Astrocyte of the spinal cord (primary cell): ENCODE data around the gene DND1.

Experiments
- DNase-seq: peaks from one replicate; pipeline ENCODE4 v3.0.0; 2011; ENCODE audit warnings: low read depth, low spot score
- H3K4me3 ChIP-seq: 2 replicates; pipeline ENCODE4 v1.5.1; 2011; ENCODE audit warnings: low read depth, mild to moderate bottlenecking, low read length, moderate library complexity
- in situ Hi-C: cut with HindIII; loops from 2 replicates; pipeline ENCODE4 v1.10.0; 2017; ENCODE audit warnings: low sequenced_read_pairs
- TF ChIP-seq, protein P1 (sequence below): IDR thresholded peaks from 2 replicates; pipeline ENCODE4 v1.5.1; 2012; ENCODE audit warnings: low read depth, mild to moderate bottlenecking, low read length, inconsistent platforms

DND1 gene

DNA sequence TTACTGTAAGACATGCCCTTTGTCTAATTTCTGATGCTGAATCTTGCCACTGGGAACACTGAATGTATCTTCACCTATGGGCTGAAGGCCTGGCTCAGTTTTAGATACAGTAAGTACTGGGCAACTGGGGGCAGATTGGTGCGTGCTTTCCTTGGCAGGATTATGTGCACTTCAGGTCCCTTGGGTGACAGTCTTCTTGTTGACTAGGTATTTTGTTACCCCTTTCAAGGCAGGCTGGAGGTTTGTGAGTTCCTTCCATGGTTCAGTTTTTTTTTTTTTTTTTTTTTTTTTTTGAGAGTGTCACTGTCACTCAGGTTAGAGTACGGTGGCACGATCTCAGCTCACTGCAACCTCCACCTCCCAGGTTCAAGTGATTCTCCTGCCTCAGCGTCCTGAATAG lies 34.4 kb upstream of the DND1 start:
- no peak overlapping the region for H3K4me3 ChIP-seq
- TF ChIP-seq, protein P1, sequence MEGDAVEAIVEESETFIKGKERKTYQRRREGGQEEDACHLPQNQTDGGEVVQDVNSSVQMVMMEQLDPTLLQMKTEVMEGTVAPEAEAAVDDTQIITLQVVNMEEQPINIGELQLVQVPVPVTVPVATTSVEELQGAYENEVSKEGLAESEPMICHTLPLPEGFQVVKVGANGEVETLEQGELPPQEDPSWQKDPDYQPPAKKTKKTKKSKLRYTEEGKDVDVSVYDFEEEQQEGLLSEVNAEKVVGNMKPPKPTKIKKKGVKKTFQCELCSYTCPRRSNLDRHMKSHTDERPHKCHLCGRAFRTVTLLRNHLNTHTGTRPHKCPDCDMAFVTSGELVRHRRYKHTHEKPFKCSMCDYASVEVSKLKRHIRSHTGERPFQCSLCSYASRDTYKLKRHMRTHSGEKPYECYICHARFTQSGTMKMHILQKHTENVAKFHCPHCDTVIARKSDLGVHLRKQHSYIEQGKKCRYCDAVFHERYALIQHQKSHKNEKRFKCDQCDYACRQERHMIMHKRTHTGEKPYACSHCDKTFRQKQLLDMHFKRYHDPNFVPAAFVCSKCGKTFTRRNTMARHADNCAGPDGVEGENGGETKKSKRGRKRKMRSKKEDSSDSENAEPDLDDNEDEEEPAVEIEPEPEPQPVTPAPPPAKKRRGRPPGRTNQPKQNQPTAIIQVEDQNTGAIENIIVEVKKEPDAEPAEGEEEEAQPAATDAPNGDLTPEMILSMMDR = no peak
- DNase-seq = no peak
- in situ Hi-C loops = no loop called here

DNA sequence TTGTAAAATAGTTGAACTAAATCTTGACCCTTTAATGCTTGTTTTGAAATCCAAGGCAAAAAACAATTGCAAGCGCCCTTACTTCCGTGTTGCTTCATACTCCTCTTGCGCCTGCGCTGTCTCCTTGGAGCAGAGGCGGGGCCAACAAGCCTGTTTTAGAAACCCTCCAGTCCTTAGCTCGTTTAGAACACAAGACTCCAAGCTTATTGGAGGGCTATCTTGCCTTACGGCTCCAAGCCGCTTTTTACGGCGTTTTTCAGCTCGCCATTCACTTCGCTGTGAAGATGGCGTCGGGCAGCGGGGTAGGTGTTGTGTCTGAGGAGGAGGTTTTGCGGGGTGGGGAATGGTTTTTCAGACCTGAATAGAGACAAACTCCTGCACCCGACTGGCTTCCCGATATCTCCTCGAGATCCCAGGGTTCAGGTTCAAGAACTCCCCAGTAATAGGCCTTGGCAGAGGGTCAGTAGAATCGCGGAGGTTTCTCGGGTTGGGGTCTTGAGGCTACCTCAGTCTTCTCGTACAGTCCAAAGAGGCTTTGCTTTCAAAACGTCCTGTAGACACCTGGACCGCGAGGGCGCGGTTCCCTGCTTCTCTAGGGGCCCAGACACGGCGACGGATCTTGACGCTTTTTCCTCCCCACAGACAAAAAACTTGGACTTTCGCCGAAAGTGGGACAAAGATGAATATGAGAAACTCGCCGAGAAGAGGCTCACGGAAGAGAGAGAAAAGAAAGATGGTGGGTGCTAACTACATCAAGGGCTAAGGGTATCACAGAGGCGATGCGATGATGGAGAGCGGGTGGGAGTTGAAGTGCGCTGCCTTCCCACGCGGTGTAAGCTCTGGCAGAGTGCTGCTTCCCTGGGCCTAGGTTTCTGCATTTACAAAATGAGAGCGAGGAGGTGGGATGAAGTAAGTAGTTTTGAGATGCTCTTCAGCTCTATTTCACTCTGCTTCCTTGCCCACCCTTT lies 27.1 kb upstream of the DND1 start, which contains the start of gene ZMAT2:
Gene ZMAT2, plus strand, starts transcription at position 271 of the 968 bp plus-strand sequence. Its CDS starts 14 bp downstream, at position 285.
- peak; percentile 99 for DNase-seq
- in situ Hi-C loops = no loop called here

DNA sequence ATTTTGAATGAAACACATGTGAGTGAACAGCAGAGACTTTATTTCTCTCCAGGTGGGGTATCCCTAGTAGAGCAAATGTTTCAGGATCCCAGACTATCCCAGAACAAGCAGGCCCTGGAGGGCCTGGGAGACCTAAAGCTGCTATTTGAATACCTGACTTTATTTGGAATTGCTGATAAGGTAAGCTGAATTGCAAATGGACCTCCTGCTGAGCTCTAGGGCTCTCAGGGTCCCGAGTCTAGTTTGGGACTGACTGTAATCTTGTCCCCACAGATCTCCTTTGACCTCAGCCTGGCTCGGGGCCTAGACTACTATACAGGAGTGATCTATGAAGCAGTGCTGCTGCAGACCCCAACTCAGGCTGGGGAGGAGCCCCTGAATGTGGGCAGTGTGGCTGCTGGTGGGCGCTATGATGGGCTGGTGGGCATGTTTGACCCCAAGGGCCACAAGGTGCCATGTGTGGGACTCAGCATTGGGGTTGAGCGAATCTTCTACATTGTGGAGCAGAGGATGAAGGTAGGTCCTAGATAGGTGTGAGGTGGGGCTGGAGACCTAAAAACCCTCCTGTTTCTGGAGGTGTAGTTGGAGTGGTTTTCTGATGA lies 23.6 kb upstream of the DND1 start:
- no peak overlapping the region for H3K4me3 ChIP-seq
- DNase-seq = no peak
- TF ChIP-seq, protein P1 = no peak
- in situ Hi-C loops = no loop called here

More for the DNA sequence above, 27.1 kb upstream of the DND1 start, which contains the start of gene ZMAT2:
- TF ChIP-seq, protein P1 = no peak
- H3K4me3 ChIP-seq = peak within 1 kb of the TSS; percentile 94

DNA sequence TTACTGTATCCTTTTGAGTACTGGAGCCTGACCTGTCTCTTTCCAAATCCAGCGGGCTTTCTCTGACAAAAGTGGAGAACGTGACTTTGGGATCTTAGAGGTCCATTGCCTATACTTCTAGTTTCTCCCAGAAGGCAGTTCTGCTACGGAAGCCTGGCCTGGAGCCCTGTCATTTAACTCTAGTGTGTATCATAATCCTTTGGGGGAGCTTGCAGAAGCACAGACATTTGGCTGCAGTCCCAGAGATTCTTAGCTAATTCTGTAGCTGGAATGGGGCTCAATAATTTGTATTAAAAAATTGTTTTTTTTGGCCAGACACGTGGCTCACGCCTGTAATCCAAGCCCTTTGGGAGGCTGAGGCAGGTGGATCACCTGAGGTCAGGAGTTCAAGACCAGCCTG lies 20.9 kb upstream of the DND1 start:
- H3K4me3 ChIP-seq = no peak overlapping the region
- TF ChIP-seq, protein P1 = no peak
- no peak for DNase-seq
- in situ Hi-C loops = no loop called here

DNA sequence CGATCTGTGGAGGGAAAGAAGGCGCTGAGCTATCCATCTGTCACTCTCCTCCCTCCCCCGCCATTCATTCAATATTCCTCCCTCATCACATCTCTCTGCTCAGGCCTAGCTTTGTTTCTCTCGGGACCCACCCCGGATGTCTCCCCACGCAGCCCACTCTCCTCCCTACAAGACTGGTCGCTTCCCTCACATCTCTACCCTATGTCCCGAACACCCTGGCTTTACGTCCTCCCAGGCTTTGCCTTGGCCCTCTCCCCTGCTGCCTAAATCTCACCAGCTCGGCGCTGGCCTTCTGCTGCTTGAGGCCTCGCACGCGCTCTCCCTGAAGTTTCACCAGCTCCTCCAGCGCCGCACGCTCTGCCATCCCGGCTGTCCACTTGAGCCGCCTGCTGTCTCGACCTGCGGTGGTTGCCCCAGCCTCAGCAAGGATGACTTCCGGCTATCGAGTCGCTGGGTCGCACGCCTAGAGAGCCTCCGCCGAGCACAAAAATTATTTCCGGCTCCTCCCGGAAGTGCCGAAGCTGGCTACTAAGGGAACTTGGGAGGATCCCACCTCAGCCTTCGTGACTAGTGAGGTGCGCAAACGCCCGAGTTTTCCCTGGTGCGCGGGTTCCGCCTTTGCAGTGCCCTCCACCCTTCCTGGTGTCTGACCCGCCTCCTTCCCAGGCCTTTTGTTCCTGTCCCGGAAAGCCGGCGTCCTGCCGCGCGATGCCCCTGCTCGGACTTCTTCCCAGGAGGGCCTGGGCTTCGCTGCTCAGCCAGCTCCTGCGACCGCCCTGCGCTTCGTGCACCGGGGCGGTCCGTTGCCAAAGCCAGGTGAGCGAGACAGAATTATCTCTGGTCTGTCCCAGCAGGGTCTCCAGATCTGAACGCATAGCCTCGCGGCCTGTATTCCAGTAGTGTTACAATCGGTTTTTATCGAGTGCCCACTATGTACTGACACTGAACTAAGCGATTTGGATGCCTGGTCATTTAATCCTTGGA lies 17.9 kb upstream of the DND1 start, which contains the start of the genes HARS1 and HARS2:
Gene HARS1, minus strand, starts transcription at position 430 of the 984 bp plus-strand sequence. Its CDS starts 66 bp downstream, at position 364.
Gene HARS2, plus strand, starts transcription at position 515 of the 984 bp plus-strand sequence. Its CDS starts 194 bp downstream, at position 709.
- peak within 1 kb of the TSS; percentile 84 for H3K4me3 ChIP-seq
- in situ Hi-C loops = no loop called here

More for the DNA sequence above, 17.9 kb upstream of the DND1 start, which contains the start of the genes HARS1 and HARS2:
- DNase-seq = peak; percentile 95
- TF ChIP-seq, protein P1 = no peak
